Measurements from ENCODE around the gene ZBP1. TPM values are rescaled to one million over a fixed set of nuclear protein-coding genes. Genes with fewer than 3 reads are reported as not detected.

The ZBP1 gene
- total RNA-seq, 1 experiment from 2014 or later: not detected

DNA sequence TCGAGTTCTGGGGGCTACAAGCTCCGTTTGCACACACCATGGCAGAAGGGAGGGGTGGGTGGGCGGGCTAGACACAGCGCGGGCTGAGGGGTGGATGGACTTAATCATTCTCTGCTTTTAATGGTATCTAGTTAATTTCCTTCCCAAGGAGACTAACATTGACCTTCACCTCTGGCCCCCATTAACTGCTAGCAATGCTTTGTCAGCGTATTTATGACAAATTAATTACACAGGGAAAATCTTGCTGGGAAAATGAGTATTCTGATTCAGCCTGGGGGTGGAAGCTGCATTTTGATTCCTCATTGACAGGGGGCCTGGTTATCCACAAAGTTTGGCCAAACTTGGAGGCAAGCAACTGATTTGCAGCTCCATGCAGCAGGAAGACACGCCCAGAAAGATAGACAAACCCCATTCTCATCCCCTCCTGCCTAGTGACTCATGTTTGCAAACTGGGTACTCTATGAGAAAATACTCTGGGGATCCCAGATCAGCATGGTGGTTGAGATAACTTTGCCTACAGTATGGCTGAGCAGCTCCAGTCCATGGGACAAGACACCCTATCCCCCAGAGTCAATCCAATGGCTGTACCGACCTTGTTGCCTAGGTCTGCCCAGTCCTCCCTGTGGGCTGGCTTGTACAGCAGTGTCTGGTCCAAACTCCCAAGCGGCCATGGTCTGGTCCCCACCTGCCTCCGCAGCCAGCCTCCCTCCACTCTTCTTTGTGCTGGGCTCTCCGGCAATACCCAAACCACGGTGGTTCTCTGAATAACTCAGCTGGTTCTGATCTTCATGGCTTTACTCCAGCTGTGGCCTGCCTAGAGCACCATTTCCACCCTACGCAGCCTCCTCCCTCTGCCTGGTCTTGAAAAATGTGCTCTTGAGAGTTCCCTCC is 19.7 kb downstream of the ZBP1 start:
- H3K27ac ChIP-seq (ENCODE audit: low read depth, low read length): no peak overlapping the region
- no peaks in the 10 kb centered on the region for H3K36me3 ChIP-seq (ENCODE audit: control insufficient read depth in 1 of 2, insufficient read depth in 2 of 2, low read length in 2 of 2)
- ChIA-PET CTCF (no interaction called here), POLR2A (no interaction called here), RAD21 (ENCODE audit: low non-redundant PET in 1 of 2, low total read pairs in 2 of 2, uncharacterized antibody in 2 of 2, unreplicated experiment in 2 of 2) (interaction anchor here in 1 of 2 experiments (0.6 kb wide), 1 partner anchor 479 kb away, joined by 3 read pairs; no protein-coding TSS in a partner anchor)
- BruUV-seq (replicated peaks): no TSS peak
- no peaks in the 10 kb centered on the region for H3K27me3 ChIP-seq (ENCODE audit: insufficient read depth, low read length)
- H3K4me2 ChIP-seq (ENCODE audit: low read length): no peak overlapping the region
- DNase-seq (ENCODE audit: low read depth, low spot score): no peak
- H3K9me2 ChIP-seq (ENCODE audit: insufficient read depth): no peaks in the 10 kb centered on the region
- no peak for ATAC-seq
- no peak overlapping the region for H2AFZ ChIP-seq (ENCODE audit: low read depth, low read length, poor library complexity, severe bottlenecking)
- no peaks in the 10 kb centered on the region for H3K9me3 ChIP-seq (ENCODE audit: control insufficient read depth in 1 of 2, insufficient read depth in 1 of 2, low read depth in 1 of 2, low read length in 2 of 2)
- intact Hi-C loops (cut with micrococcal nuclease): no loop called here
- peaks cover 0 to 7% of the 10 kb centered on the region in 2 experiments; a peak in 1 of 4 replicates for H3K4me1 ChIP-seq (ENCODE audit: control insufficient read depth in 1 of 2, insufficient read depth in 2 of 2, low read length in 2 of 2)
- H3K9ac ChIP-seq (ENCODE audit: low read length): no peak overlapping the region
- TF ChIP-seq SRF (IDR thresholded peaks at IDR 0.05; ENCODE audit: low read depth): no peak
- no peak for TF ChIP-seq EGR1 (IDR thresholded peaks at IDR 0.05; ENCODE audit: low read depth)
- TF ChIP-seq SP1 (IDR thresholded peaks at IDR 0.05; ENCODE audit: low read depth): no peak
- no peak for TF ChIP-seq POLR2A (IDR thresholded peaks at IDR 0.05; ENCODE audit: borderline replicate concordance, extremely low read depth, insufficient read depth, insufficient read length)
- TF ChIP-seq ELF1 (IDR thresholded peaks at IDR 0.05; ENCODE audit: borderline replicate concordance, low read depth): no peak
- no peak for TF ChIP-seq ZNF274 (IDR thresholded peaks at IDR 0.05; ENCODE audit: low read depth, low read length)
- no peak for TF ChIP-seq EZH2 (IDR thresholded peaks at IDR 0.05)
- TF ChIP-seq, protein P1, sequence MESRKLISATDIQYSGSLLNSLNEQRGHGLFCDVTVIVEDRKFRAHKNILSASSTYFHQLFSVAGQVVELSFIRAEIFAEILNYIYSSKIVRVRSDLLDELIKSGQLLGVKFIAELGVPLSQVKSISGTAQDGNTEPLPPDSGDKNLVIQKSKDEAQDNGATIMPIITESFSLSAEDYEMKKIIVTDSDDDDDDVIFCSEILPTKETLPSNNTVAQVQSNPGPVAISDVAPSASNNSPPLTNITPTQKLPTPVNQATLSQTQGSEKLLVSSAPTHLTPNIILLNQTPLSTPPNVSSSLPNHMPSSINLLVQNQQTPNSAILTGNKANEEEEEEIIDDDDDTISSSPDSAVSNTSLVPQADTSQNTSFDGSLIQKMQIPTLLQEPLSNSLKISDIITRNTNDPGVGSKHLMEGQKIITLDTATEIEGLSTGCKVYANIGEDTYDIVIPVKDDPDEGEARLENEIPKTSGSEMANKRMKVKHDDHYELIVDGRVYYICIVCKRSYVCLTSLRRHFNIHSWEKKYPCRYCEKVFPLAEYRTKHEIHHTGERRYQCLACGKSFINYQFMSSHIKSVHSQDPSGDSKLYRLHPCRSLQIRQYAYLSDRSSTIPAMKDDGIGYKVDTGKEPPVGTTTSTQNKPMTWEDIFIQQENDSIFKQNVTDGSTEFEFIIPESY (IDR thresholded peaks at IDR 0.05; ENCODE audit: extremely low read depth, insufficient replicate concordance, low read length): no peak
- TF ChIP-seq, protein P2, sequence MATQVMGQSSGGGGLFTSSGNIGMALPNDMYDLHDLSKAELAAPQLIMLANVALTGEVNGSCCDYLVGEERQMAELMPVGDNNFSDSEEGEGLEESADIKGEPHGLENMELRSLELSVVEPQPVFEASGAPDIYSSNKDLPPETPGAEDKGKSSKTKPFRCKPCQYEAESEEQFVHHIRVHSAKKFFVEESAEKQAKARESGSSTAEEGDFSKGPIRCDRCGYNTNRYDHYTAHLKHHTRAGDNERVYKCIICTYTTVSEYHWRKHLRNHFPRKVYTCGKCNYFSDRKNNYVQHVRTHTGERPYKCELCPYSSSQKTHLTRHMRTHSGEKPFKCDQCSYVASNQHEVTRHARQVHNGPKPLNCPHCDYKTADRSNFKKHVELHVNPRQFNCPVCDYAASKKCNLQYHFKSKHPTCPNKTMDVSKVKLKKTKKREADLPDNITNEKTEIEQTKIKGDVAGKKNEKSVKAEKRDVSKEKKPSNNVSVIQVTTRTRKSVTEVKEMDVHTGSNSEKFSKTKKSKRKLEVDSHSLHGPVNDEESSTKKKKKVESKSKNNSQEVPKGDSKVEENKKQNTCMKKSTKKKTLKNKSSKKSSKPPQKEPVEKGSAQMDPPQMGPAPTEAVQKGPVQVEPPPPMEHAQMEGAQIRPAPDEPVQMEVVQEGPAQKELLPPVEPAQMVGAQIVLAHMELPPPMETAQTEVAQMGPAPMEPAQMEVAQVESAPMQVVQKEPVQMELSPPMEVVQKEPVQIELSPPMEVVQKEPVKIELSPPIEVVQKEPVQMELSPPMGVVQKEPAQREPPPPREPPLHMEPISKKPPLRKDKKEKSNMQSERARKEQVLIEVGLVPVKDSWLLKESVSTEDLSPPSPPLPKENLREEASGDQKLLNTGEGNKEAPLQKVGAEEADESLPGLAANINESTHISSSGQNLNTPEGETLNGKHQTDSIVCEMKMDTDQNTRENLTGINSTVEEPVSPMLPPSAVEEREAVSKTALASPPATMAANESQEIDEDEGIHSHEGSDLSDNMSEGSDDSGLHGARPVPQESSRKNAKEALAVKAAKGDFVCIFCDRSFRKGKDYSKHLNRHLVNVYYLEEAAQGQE (IDR thresholded peaks at IDR 0.05; ENCODE audit: low read depth): no peak
- no peak for TF ChIP-seq RAD21 (IDR thresholded peaks at IDR 0.05; ENCODE audit: low read depth)
- TF ChIP-seq ZFX (IDR thresholded peaks at IDR 0.05): no peak
- TF ChIP-seq, protein P3, sequence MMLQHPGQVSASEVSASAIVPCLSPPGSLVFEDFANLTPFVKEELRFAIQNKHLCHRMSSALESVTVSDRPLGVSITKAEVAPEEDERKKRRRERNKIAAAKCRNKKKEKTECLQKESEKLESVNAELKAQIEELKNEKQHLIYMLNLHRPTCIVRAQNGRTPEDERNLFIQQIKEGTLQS (IDR thresholded peaks at IDR 0.05): no peak
- TF ChIP-seq JUND (IDR thresholded peaks at IDR 0.05): no peak
- no peak for TF ChIP-seq SIN3A (IDR thresholded peaks at IDR 0.05; ENCODE audit: low read depth)
- no peak overlapping the region for H3K4me3 ChIP-seq (replicated peaks in 1 of 2; ENCODE audit: low read depth in 1 of 2, low read length in 2 of 2)
- no peaks in the 10 kb centered on the region for H3K79me2 ChIP-seq (ENCODE audit: insufficient read depth, low read length)
- H4K20me1 ChIP-seq (ENCODE audit: insufficient read depth): no peaks in the 10 kb centered on the region

All from HCT116 (cell line).